GM18498 (cell line): ENCODE measurements around the gene ARHGAP45.
"Not testable (repeated sequence)": the region's sequence is repeated elsewhere in the genome, so short reads cannot be mapped to it uniquely, and the experiment has no call there.

Source experiments
- ATAC-seq: cut with Tn5 transposase; IDR thresholded peaks from one replicate; pipeline ENCODE4 v1.9.1; 2021; ENCODE audit warnings: mild to moderate bottlenecking, moderate library complexity; ENCODE audit not compliant: unreplicated experiment

Gene ARHGAP45

GRCh38 chr19:1066748-1067340 lies at the start of gene ARHGAP45:
ARHGAP45 (plus strand) TSS chr19:1067167; CDS start chr19:1067406, 239 bp downstream.
- ATAC-seq = peak; percentile 48

- ATAC-seq = no peak
Observed at GRCh38 chr19:1017906-1018305, 49.1 kb upstream of the ARHGAP45 start.

- no peak for ATAC-seq
Observed at GRCh38 chr19:1018393-1018792, 48.6 kb upstream of the ARHGAP45 start.

GRCh38 chr19:1018932-1019615 lies 47.9 kb upstream of the ARHGAP45 start:
- ATAC-seq = no peak

GRCh38 chr19:1019616-1019961 lies 47.4 kb upstream of the ARHGAP45 start:
- ATAC-seq = no peak

- no peak for ATAC-seq
Observed at GRCh38 chr19:1019980-1020867, 46.7 kb upstream of the ARHGAP45 start.

- ATAC-seq = peak; percentile 88
Observed at GRCh38 chr19:1020868-1021425, 46.0 kb upstream of the ARHGAP45 start, which contains the start of gene TMEM259. TMEM259 (minus strand) TSS chr19:1021123; CDS start chr19:1020996, 127 bp downstream.

- ATAC-seq = not testable (repeated sequence)
Observed at GRCh38 chr19:1023883-1024188, 43.1 kb upstream of the ARHGAP45 start.

GRCh38 chr19:1025080-1025479 lies 41.9 kb upstream of the ARHGAP45 start:
- ATAC-seq = not testable (repeated sequence)

GRCh38 chr19:1025960-1026782 lies 40.8 kb upstream of the ARHGAP45 start, which contains the start of gene CNN2:
CNN2 (plus strand) TSS chr19:1026608; CDS start chr19:1026662, 54 bp downstream.
- peak; percentile 46 for ATAC-seq

- no peak for ATAC-seq
Observed at GRCh38 chr19:1026783-1027649, 40.0 kb upstream of the ARHGAP45 start.

GRCh38 chr19:1027650-1028061 lies 39.3 kb upstream of the ARHGAP45 start:
- no peak for ATAC-seq

- ATAC-seq = no peak
Observed at GRCh38 chr19:1028062-1028926, 38.7 kb upstream of the ARHGAP45 start.

- no peak for ATAC-seq
Observed at GRCh38 chr19:1032264-1032867, 34.6 kb upstream of the ARHGAP45 start.

GRCh38 chr19:1035998-1036621 lies 30.9 kb upstream of the ARHGAP45 start:
- no peak for ATAC-seq

- ATAC-seq = no peak
Observed at GRCh38 chr19:1037621-1038064, 29.3 kb upstream of the ARHGAP45 start.

GRCh38 chr19:1038978-1039645 lies 27.9 kb upstream of the ARHGAP45 start:
- ATAC-seq = no peak
